GM12865 (cell line): ENCODE results near the gene PLA2R1.

Experiments used
- DNase-seq: peaks from one replicate; pipeline ENCODE4 v3.0.0; 2010; ENCODE audit warnings: low read depth
- H3K4me3 ChIP-seq: 2 replicates; pipeline ENCODE4 v1.5.1; 2011; ENCODE audit warnings: mild to moderate bottlenecking, low read depth, low read length, control low read depth
- TF ChIP-seq, protein P1 (sequence below): IDR thresholded peaks from 2 replicates; pipeline ENCODE4 v1.5.1; 2011; ENCODE audit warnings: low read length, control low read depth, low read depth, inconsistent platforms; ENCODE audit not compliant: insufficient read depth; ENCODE audit errors: missing control alignments

The PLA2R1 gene

GRCh38 chr2:160005908-160006307, 56.5 kb downstream of the PLA2R1 start:
- H3K4me3 ChIP-seq: no peak overlapping the region
- DNase-seq: no peak
- TF ChIP-seq, protein P1, sequence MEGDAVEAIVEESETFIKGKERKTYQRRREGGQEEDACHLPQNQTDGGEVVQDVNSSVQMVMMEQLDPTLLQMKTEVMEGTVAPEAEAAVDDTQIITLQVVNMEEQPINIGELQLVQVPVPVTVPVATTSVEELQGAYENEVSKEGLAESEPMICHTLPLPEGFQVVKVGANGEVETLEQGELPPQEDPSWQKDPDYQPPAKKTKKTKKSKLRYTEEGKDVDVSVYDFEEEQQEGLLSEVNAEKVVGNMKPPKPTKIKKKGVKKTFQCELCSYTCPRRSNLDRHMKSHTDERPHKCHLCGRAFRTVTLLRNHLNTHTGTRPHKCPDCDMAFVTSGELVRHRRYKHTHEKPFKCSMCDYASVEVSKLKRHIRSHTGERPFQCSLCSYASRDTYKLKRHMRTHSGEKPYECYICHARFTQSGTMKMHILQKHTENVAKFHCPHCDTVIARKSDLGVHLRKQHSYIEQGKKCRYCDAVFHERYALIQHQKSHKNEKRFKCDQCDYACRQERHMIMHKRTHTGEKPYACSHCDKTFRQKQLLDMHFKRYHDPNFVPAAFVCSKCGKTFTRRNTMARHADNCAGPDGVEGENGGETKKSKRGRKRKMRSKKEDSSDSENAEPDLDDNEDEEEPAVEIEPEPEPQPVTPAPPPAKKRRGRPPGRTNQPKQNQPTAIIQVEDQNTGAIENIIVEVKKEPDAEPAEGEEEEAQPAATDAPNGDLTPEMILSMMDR: no peak

- no peak overlapping the region for H3K4me3 ChIP-seq
- TF ChIP-seq, protein P1: no peak
- no peak for DNase-seq
Measured at GRCh38 chr2:160005476-160005875, 56.9 kb downstream of the PLA2R1 start.

DNA sequence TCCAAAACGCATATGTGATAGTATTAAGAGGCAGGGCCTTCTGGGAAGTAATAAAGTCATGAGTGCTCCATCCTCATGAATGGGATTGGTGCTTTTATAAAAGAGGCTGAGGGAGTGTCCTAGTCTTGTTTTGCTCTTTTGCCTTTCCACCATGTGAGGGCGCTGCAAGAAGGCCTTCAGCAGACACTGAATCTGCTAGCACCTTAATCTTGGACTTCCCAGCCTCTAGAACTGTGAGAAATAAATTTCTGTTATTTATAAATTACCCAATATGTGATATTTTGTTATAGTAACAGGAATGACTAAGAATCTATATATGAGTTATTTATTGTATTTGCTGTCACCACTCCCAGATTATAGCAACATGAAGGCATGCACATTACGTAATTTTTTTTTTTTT, 63.5 kb downstream of the PLA2R1 start:
- TF ChIP-seq, protein P1: peak; percentile 8
- H3K4me3 ChIP-seq: no peak overlapping the region
- peak; percentile 6 for DNase-seq

DNA sequence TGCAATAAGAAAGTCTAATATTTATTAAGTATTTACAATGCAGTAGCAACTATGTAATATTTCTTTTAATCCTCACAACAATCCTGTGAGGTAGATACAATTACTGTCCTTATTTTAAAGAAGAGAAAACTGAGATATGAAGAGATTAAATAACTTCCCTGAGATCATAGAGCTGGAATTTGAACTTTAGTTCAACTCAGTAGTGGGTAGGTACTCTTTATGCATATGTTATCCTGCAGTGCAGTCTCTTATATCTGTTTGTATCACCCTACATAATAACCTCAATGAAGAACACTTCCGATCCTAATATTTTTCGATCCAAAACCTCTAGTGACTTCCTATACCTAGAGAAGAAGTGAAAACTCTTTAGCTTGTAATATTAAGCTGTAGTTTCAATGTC, 64.2 kb downstream of the PLA2R1 start:
- TF ChIP-seq, protein P1: no peak
- H3K4me3 ChIP-seq: no peak overlapping the region
- DNase-seq: no peak

DNA sequence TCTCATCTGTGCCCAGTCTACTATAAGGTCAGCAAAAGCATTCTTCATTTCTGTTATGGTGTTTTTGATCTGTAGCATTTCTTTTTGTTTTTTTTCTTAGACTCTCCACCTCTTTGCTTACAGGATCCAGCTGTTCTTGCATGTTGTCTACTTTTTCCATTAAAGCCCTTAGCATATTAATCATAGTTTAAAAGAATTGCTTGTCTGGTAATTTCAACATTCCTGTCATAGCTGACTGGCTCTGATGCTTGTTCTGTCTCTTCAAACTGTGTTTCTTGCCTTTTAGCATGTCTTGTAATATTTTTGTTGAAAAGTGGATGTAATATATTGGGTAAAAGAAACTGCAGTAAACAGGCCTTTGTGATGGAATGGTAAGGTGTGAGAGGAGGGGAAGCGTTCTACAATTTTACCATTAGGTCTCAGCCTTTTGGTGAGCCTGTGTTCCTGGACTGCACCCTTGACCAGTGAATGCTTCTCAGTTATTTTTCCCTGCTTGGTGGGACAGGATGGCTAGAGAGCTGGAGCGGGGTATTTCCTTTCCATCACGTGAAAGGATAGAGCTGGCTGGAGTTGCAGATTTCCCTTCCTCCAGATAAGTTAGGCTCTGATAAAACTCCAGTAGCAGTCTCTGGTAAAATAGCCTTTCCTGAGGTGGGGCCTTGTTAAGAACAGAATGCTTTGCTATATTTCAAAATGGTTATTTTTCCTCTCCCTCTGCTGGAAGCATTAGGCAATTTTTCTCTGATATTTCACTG, 65.4 kb downstream of the PLA2R1 start:
- TF ChIP-seq, protein P1: no peak
- DNase-seq: no peak
- no peak overlapping the region for H3K4me3 ChIP-seq

GRCh38 chr2:159995038-159995437, 67.4 kb downstream of the PLA2R1 start:
- no peak overlapping the region for H3K4me3 ChIP-seq
- DNase-seq: no peak
- TF ChIP-seq, protein P1: no peak

DNA sequence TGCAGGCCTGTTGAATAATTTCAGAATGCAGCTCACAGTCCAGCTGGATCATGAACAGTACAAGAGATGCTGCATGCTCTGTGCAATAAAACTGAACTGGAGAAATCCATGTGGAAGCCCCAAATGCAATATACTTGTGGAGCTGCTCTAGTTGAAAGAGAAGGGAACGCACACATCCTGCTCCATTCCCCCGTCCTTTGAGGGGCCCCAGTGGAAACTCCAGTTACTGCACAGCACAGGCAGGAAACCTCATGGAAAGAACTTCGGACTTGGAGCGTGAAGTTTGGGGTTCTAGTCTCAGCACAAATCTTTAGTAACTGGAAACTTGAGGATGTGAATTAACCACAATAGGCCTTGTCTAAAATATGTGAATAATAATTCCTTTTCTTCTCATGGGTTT, 73.2 kb downstream of the PLA2R1 start:
- TF ChIP-seq, protein P1: no peak
- no peak for DNase-seq
- no peak overlapping the region for H3K4me3 ChIP-seq
